ENCODE measurements around the gene COL11A1.

DNA sequence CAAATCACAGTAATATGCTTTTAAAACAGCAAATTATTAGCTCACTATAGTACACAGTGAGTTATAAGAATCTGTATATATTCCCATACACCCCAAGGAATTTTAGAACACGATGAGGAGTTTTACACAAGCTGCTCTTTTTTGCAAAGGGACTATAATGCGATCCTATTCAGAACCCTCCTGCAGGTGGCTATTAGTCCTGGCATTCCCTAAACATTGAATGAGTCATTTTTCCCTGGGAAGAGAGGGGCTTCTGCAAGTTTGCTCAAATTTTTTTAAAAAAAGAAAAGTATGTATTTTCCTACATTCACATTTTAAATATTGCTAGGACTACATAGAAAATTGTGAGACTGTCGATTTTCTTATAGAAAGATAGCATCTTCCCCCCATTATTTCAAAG is 106.3 kb downstream of the COL11A1 start:
- TF ChIP-seq, protein P1, sequence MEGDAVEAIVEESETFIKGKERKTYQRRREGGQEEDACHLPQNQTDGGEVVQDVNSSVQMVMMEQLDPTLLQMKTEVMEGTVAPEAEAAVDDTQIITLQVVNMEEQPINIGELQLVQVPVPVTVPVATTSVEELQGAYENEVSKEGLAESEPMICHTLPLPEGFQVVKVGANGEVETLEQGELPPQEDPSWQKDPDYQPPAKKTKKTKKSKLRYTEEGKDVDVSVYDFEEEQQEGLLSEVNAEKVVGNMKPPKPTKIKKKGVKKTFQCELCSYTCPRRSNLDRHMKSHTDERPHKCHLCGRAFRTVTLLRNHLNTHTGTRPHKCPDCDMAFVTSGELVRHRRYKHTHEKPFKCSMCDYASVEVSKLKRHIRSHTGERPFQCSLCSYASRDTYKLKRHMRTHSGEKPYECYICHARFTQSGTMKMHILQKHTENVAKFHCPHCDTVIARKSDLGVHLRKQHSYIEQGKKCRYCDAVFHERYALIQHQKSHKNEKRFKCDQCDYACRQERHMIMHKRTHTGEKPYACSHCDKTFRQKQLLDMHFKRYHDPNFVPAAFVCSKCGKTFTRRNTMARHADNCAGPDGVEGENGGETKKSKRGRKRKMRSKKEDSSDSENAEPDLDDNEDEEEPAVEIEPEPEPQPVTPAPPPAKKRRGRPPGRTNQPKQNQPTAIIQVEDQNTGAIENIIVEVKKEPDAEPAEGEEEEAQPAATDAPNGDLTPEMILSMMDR (conservative IDR thresholded peaks at IDR 0.05; ENCODE audit: low read depth, low read length): no peak
- TF ChIP-seq RAD21 (IDR thresholded peaks at IDR 0.05; ENCODE audit: low read length) (no peak), MAFK (IDR thresholded peaks at IDR 0.05; ENCODE audit: low read depth, low read length) (no peak), POLR2A (IDR thresholded peaks at IDR 0.05; ENCODE audit: low read depth, low read length) (no peak), RFX5 (IDR thresholded peaks at IDR 0.05; ENCODE audit: low read depth, low read length) (no peak), SMC3 (IDR thresholded peaks at IDR 0.05; ENCODE audit: low read depth, low read length) (no peak)
- TF ChIP-seq, protein P2, sequence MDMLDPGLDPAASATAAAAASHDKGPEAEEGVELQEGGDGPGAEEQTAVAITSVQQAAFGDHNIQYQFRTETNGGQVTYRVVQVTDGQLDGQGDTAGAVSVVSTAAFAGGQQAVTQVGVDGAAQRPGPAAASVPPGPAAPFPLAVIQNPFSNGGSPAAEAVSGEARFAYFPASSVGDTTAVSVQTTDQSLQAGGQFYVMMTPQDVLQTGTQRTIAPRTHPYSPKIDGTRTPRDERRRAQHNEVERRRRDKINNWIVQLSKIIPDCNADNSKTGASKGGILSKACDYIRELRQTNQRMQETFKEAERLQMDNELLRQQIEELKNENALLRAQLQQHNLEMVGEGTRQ (IDR thresholded peaks at IDR 0.05; ENCODE audit: low read depth, low read length): no peak

All from IMR-90 (cell line).